Pancreas (tissue), 10 donors: Measurements from ENCODE around the gene EIF4G3. TPM values are rescaled to one million over a fixed set of nuclear protein-coding genes. Genes with fewer than 3 reads are reported as not detected.

ENCODE experiments used
- ATAC-seq, 4 donors: fragments of 200-7000 bp; cut with Tn5 transposase; one replicate each; pipeline versions ENCODE4 v1.8.0 to v1.9.1; 2020; ENCODE audit warnings: mild to moderate bottlenecking in 4 of 4, moderate library complexity in 4 of 4
- DNase-seq, 6 donors: peaks; one replicate each; pipeline ENCODE4 v3.0.0-alpha.2; 2020
- FAIRE-seq: peaks from 2 replicates; lab custom pipeline; 2012; peaks lifted over from hg19 to GRCh38; lab: Jason Lieb, UNC
- H3K27ac ChIP-seq, 4 donors: fragments of 200-600 bp; sonication (generic); 1 replicate in 3 of 4; 2 replicates in 1 of 4; pipeline versions ENCODE4 v1.5.0 to v1.8.0; 2020
- H3K27me3 ChIP-seq, 4 donors: fragments of 200-600 bp; one replicate each; pipeline ENCODE4 v1.8.0; 2021
- H3K36me3 ChIP-seq, 3 donors: fragments of 200-600 bp; sonication (generic) in 1 of 3; one replicate each; pipeline versions ENCODE4 v1.5.0 to v1.8.0; 2020 to 2021
- H3K4me1 ChIP-seq, 3 donors: fragments of 200-600 bp; one replicate each; pipeline ENCODE4 v1.8.0; 2021
- H3K4me3 ChIP-seq, 4 donors: fragments of 200-600 bp; sonication (generic) in 2 of 4; one replicate each; pipeline versions ENCODE4 v1.5.0 to v1.8.0; 2020 to 2021
- H3K9me3 ChIP-seq, 4 donors: fragments of 200-600 bp; one replicate each; pipeline ENCODE4 v1.8.0; 2021
- CTCF ChIP-seq, 4 donors: fragments of 200-600 bp; sonication (generic) in 3 of 4; IDR thresholded peaks; one replicate each; pipeline versions ENCODE4 v1.5.0 to v1.8.0; 2021; ENCODE audit warnings: antibody characterized with exemption in 4 of 4
- WGBS, 2 donors: extraction: QIAGEN DNeasy Blood & Tissue Kit; methylation state at CpG; one replicate each; pipeline ENCODE4 v1.1.7; 2013; 5-methylcytosine and 5-hydroxymethylcytosine counted together
- intact Hi-C, 3 donors: fragments of 100-400 bp; cut with DNase I; formaldehyde crosslinking; loops; one replicate each; pipeline versions ENCODE4 v1.11.1 to v1.14.2; 2022
- polyA plus RNA-seq, 2 donors: library from polyadenylated mRNA; stranded (reverse); fragments of 200-250 nt; gene quantifications; one replicate each; pipeline ENCODE4 v1.2.3, GENCODE V29; 2013
- total RNA-seq, 6 donors: library from RNA; stranded (reverse); fragmentation: NEBNext Ultra II Directional in 4 of 6; extraction: Animal tissue kit (Norgen Biotek cat#: 25700) in 4 of 6; gene quantifications; one replicate each; pipeline versions ENCODE4 v1.2.1 to v1.2.4, GENCODE V29; 2021 to 2023
- donor health status: healthy with polysubstance abuse.
- donor health status: DM: no; HTN: no; CAD: no; lungs with moderate emphysema.
- donor health status: DM: no; HTN: no; CAD: no.
- donor health status: control.
- donor health status: control.
- donor health status: Bipolar disorder and iron deficiency.
- donor health status: DM: yes; HTN: yes; CAD: no.
- donor health status: DM: no; HTN: no; CAD: no.
- donor health status: DM: no; HTN: no; CAD: no.
- donor health status: DM: yes; HTN: yes; CAD: no.

Gene EIF4G3
- total and polyA plus RNA-seq, 8 donors = 9.6 to 22.7 (median 13.8) TPM

- no peak for DNase-seq
Measured at GRCh38 chr1:20885121-20885520, 291.6 kb downstream of the EIF4G3 start.

GRCh38 chr1:20884513-20884912 lies 292.2 kb downstream of the EIF4G3 start:
- ATAC-seq (no peak), FAIRE-seq (no peak), DNase-seq (no peak)
- Histone ChIP-seq H3K9me3 (no peaks in the 10 kb centered on the region), H3K4me3 (no peak overlapping the region), H3K4me1 (peaks cover 0 to 16% (median 8%) of the 10 kb centered on the region in 3 donors), H3K27me3 (no peaks in the 10 kb centered on the region), H3K27ac (no peak overlapping the region), H3K36me3 (no peaks in the 10 kb centered on the region)
- TF ChIP-seq CTCF (IDR thresholded peaks at IDR 0.05) = no peak
- intact Hi-C loops = no loop called here
- WGBS, 2 donors = 90 to 95% methylated on average over 3 of the region's 3 CpGs

More at GRCh38 chr1:20885121-20885520, 291.6 kb downstream of the EIF4G3 start:
- no peak overlapping the region for H3K27ac ChIP-seq
- H3K27me3 ChIP-seq = no peaks in the 10 kb centered on the region
- H3K4me1 ChIP-seq = peaks cover 0 to 16% (median 8%) of the 10 kb centered on the region in 3 donors
- H3K36me3 ChIP-seq = no peaks in the 10 kb centered on the region
- no peak overlapping the region for H3K4me3 ChIP-seq
- 88 to 91% methylated on average over 3 of the region's 3 CpGs for WGBS, 2 donors
- H3K9me3 ChIP-seq = no peaks in the 10 kb centered on the region
- TF ChIP-seq CTCF (IDR thresholded peaks at IDR 0.05) = no peak
- no peak for FAIRE-seq
- intact Hi-C loops = no loop called here
- ATAC-seq = no peak

- 81 to 89% methylated on average over 3 of the region's 3 CpGs for WGBS, 2 donors
- ATAC-seq = no peak
- Histone ChIP-seq H3K4me1 (peaks cover 0 to 14% (median 8%) of the 10 kb centered on the region in 3 donors), H3K36me3 (no peaks in the 10 kb centered on the region), H3K9me3 (no peaks in the 10 kb centered on the region), H3K4me3 (no peak overlapping the region), H3K27ac (no peak overlapping the region), H3K27me3 (no peaks in the 10 kb centered on the region)
- intact Hi-C loops = no loop called here
- FAIRE-seq = no peak
- no peak for DNase-seq
- no peak for TF ChIP-seq CTCF (IDR thresholded peaks at IDR 0.05)
Measured at GRCh38 chr1:20883766-20884165, 292.9 kb downstream of the EIF4G3 start.

- Histone ChIP-seq H3K27me3 (no peaks in the 10 kb centered on the region), H3K36me3 (no peaks in the 10 kb centered on the region), H3K4me3 (no peak overlapping the region), H3K27ac (no peak overlapping the region), H3K9me3 (no peaks in the 10 kb centered on the region), H3K4me1 (peaks cover 0 to 6% (median 5%) of the 10 kb centered on the region in 3 donors)
- WGBS, 2 donors = 93 to 96% methylated on average over 5 of the region's 5 CpGs
- ATAC-seq (no peak), FAIRE-seq (no peak), DNase-seq (no peak)
- no peak for TF ChIP-seq CTCF (IDR thresholded peaks at IDR 0.05)
- intact Hi-C loops = no loop called here
Measured at GRCh38 chr1:20882837-20883236, 293.9 kb downstream of the EIF4G3 start.

- DNase-seq (no peak), FAIRE-seq (no peak), ATAC-seq (no peak)
- H3K9me3 ChIP-seq = no peaks in the 10 kb centered on the region
- H3K36me3 ChIP-seq = no peaks in the 10 kb centered on the region
- TF ChIP-seq CTCF (IDR thresholded peaks at IDR 0.05) = no peak
- 95 to 96% methylated on average over 7 of the region's 7 CpGs for WGBS, 2 donors
- H3K27ac ChIP-seq = no peak overlapping the region
- intact Hi-C loops = no loop called here
- no peak overlapping the region for H3K4me3 ChIP-seq
- no peaks in the 10 kb centered on the region for H3K4me1 ChIP-seq
- H3K27me3 ChIP-seq = no peaks in the 10 kb centered on the region
Measured at GRCh38 chr1:20878799-20879198, 297.9 kb downstream of the EIF4G3 start.
